Right ventricle myocardium superior (tissue), 1 donor: ENCODE data around the gene MRPL23. TPM values are rescaled to one million over a fixed set of nuclear protein-coding genes. Genes with fewer than 3 reads are reported as not detected.

Experiments
- total RNA-seq: library from RNA; stranded (reverse); fragmentation: NEBNext Ultra II Directional; extraction: Animal tissue kit (Norgen Biotek cat#: 25700); gene quantifications from one replicate; pipeline ENCODE4 v1.2.1, GENCODE V29; 2021
- donor health status: DM: no; HTN: yes; CAD: no; lungs with severe emphysema.

MRPL23 gene
- total RNA-seq, 1 donor from 2014 or later: 99.3 TPM

Other genes starting within 250 kb of the MRPL23 start
- gene IFITM10, start 196.7 kb upstream of the MRPL23 start, total RNA-seq: 1.1 TPM
- 986 TPM for gene CTSD, start 183.4 kb upstream of the MRPL23 start, total RNA-seq
- not detected for gene SYT8, start 112.3 kb upstream of the MRPL23 start, total RNA-seq
- not detected for gene TNNI2, start 108.4 kb upstream of the MRPL23 start, total RNA-seq
- gene LSP1, start 94.2 kb upstream of the MRPL23 start, total RNA-seq: 23.0 TPM
- 5.8 TPM for gene PRR33, start 55.4 kb upstream of the MRPL23 start, total RNA-seq
- gene TNNT3, start 27.6 kb upstream of the MRPL23 start, total RNA-seq: 35.7 TPM
- 420 TPM for gene H19, start 50.5 kb downstream of the MRPL23 start, total RNA-seq
- gene IGF2, start 192.1 kb downstream of the MRPL23 start, total RNA-seq: 79.9 TPM
- gene INS, start 213.9 kb downstream of the MRPL23 start, total RNA-seq: not detected
- not detected for gene TH, start 224.5 kb downstream of the MRPL23 start, total RNA-seq